Left lung (tissue), 10 donors: ENCODE data around the gene GALNT10. TPM values are rescaled to one million over a fixed set of nuclear protein-coding genes. Genes with fewer than 3 reads are reported as not detected.

Experiments
- ATAC-seq: fragments of 200-7000 bp; cut with Tn5 transposase; one replicate; pipeline ENCODE4 v1.9.1; 2020; ENCODE audit warnings: moderate library complexity
- DNase-seq, 4 donors: peaks; one replicate each; pipeline ENCODE4 v3.0.0-alpha.2; 2013 to 2020
- H3K27ac ChIP-seq, 2 donors: fragments of 200-600 bp; sonication (generic) in 1 of 2; one replicate each; pipeline versions ENCODE4 v1.5.0 to v1.8.0; 2020 to 2021
- H3K27me3 ChIP-seq, 2 donors: fragments of 200-600 bp; sonication (generic) in 1 of 2; one replicate each; pipeline versions ENCODE4 v1.5.0 to v1.8.0; 2020 to 2021
- H3K36me3 ChIP-seq, 2 donors: fragments of 200-600 bp; sonication (generic) in 1 of 2; one replicate each; pipeline versions ENCODE4 v1.5.0 to v1.8.0; 2020 to 2021
- H3K4me1 ChIP-seq, 2 donors: fragments of 200-600 bp; one replicate each; pipeline ENCODE4 v1.8.0; 2021
- H3K4me3 ChIP-seq, 2 donors: fragments of 200-600 bp; sonication (generic) in 1 of 2; one replicate each; pipeline versions ENCODE4 v1.5.0 to v1.8.0; 2020 to 2021; ENCODE audit warnings: mild to moderate bottlenecking in 1 of 2
- H3K9me3 ChIP-seq, 2 donors: fragments of 200-600 bp; sonication (generic) in 1 of 2; one replicate each; pipeline versions ENCODE4 v1.5.0 to v1.8.0; 2020 to 2021
- CTCF ChIP-seq, 2 donors: fragments of 200-600 bp; sonication (generic) in 1 of 2; IDR thresholded peaks; one replicate each; pipeline versions ENCODE4 v1.5.0 to v1.8.0; 2021; ENCODE audit warnings: antibody characterized with exemption in 2 of 2
- intact Hi-C, 2 donors: fragments of 100-400 bp; cut with DNase I; formaldehyde crosslinking; loops; one replicate each; pipeline versions ENCODE4 v1.11.2 to v1.14.2; 2022
- polyA plus RNA-seq, 6 donors: library from polyadenylated mRNA; unstranded; fragments of 120-200 nt; gene quantifications; one replicate each; pipeline ENCODE4 v1.2.1, GENCODE V29; 2013; ENCODE audit not compliant: insufficient read length in 6 of 6
- total RNA-seq, 2 donors: library from RNA; stranded (reverse); fragmentation: NEBNext Ultra II Directional; extraction: Animal tissue kit (Norgen Biotek cat#: 25700); gene quantifications; one replicate each; pipeline ENCODE4 v1.2.1, GENCODE V29; 2021
- donor health status: DM: no; HTN: yes; CAD: no.
- donor health status: DM: no; HTN: no; CAD: no.

Gene GALNT10
- total and polyA plus RNA-seq, 8 donors, result 21.2 to 117 (median 25.7) TPM

DNA sequence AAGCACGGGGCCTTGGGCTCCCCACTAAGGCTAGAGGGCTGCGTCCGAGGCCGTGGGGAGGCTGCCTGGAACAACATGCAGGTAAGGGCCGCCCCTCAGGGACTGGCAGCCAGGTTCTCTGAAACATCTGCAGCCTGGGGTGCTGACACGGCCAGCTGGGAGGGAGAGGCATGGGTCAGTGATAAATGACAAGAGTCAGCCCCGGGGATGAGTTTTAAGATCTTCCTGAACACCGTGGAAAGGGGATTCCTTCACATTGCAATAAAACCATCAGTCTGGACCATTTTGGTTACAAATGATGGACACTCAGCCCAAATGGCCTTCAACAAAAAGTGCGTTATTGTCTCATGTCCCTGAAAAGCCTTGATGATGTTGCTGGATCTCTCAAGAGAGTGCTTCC, 222.4 kb downstream of the GALNT10 start:
- no peaks in the 10 kb centered on the region for H3K27me3 ChIP-seq
- H3K9me3 ChIP-seq, result no peaks in the 10 kb centered on the region
- no peak overlapping the region for H3K4me3 ChIP-seq
- no peak overlapping the region for H3K27ac ChIP-seq
- intact Hi-C loops, result no loop called here
- DNase-seq (no peak), ATAC-seq (no peak)
- no peak for TF ChIP-seq CTCF (IDR thresholded peaks at IDR 0.05)
- peaks cover 0 to 76% of the 10 kb centered on the region in 2 donors for H3K36me3 ChIP-seq
- H3K4me1 ChIP-seq, result no peaks in the 10 kb centered on the region

GRCh38 chr5:154415114-154415513, 224.6 kb downstream of the GALNT10 start:
- ATAC-seq (no peak), DNase-seq (no peak)
- no peaks in the 10 kb centered on the region for H3K9me3 ChIP-seq
- H3K36me3 ChIP-seq, result peaks cover 0 to 85% of the 10 kb centered on the region in 2 donors
- no peaks in the 10 kb centered on the region for H3K4me1 ChIP-seq
- H3K27me3 ChIP-seq, result no peaks in the 10 kb centered on the region
- H3K4me3 ChIP-seq, result no peak overlapping the region
- intact Hi-C loops, result no loop called here
- no peak for TF ChIP-seq CTCF (IDR thresholded peaks at IDR 0.05)
- H3K27ac ChIP-seq, result no peak overlapping the region

DNA sequence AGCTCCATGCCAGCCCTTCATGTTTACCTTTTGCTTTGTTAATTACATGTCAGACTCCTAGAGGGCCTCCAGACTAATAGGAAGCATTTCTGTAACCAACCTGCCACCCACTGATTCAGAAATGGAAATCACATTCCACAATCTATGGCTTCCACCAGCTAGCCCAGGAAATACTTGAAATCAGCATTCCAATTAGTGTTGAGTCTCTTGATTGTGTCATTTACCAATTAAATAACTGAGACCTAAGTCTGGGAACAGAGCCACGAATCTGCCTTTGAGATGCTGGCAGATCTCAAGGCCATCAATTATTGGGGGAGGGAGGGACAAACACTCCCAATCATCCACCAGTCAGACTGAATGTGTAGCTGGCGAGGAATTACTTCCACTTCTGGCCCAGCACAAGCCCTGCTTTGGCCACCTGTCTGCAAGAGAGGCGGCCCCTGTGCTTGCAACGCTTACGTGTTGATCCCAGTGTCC, 227.8 kb downstream of the GALNT10 start:
- Histone ChIP-seq H3K4me3 (no peak overlapping the region), H3K9me3 (no peaks in the 10 kb centered on the region), H3K27ac (no peak overlapping the region), H3K27me3 (no peaks in the 10 kb centered on the region), H3K36me3 (peaks cover 0 to 62% of the 10 kb centered on the region in 2 donors), H3K4me1 (no peaks in the 10 kb centered on the region)
- ATAC-seq, result no peak
- no peak for DNase-seq
- no peak for TF ChIP-seq CTCF (IDR thresholded peaks at IDR 0.05)
- intact Hi-C loops, result no loop called here

GRCh38 chr5:154419236-154419635, 228.7 kb downstream of the GALNT10 start:
- Histone ChIP-seq H3K9me3 (no peaks in the 10 kb centered on the region), H3K27ac (no peak overlapping the region), H3K36me3 (peaks cover 0 to 54% of the 10 kb centered on the region in 2 donors), H3K4me3 (no peak overlapping the region), H3K27me3 (no peaks in the 10 kb centered on the region), H3K4me1 (no peaks in the 10 kb centered on the region)
- no peak for TF ChIP-seq CTCF (IDR thresholded peaks at IDR 0.05)
- intact Hi-C loops, result no loop called here
- DNase-seq, result no peak
- no peak for ATAC-seq

- peaks cover 0 to 40% of the 10 kb centered on the region in 2 donors for H3K36me3 ChIP-seq
- intact Hi-C loops, result no loop called here
- no peaks in the 10 kb centered on the region for H3K9me3 ChIP-seq
- no peak overlapping the region for H3K27ac ChIP-seq
- peak; percentile 42 for ATAC-seq
- H3K4me3 ChIP-seq, result no peak overlapping the region
- TF ChIP-seq CTCF (IDR thresholded peaks at IDR 0.05), result peak in 1 of 2 donors; percentile 16
- no peaks in the 10 kb centered on the region for H3K4me1 ChIP-seq
- no peaks in the 10 kb centered on the region for H3K27me3 ChIP-seq
- DNase-seq, result no peak
Measured at GRCh38 chr5:154421868-154422267, 231.3 kb downstream of the GALNT10 start.
